HG03060 (cell line): ENCODE results near the gene TTLL8.

Source experiments
- ATAC-seq: cut with Tn5 transposase; IDR thresholded peaks from one replicate; pipeline ENCODE4 v1.9.1; 2021; ENCODE audit warnings: low read depth, moderate number of reproducible peaks; ENCODE audit not compliant: unreplicated experiment

The TTLL8 gene

GRCh38 chr22:50009251-50009650, 48.8 kb downstream of the TTLL8 start:
- no peak for ATAC-seq

- ATAC-seq = no peak
These were observed 49.7 kb downstream of the TTLL8 start for GRCh38 chr22:50008151-50009040.

- no peak for ATAC-seq
These were observed 51.0 kb downstream of the TTLL8 start for GRCh38 chr22:50007057-50007511.

- ATAC-seq = no peak
These were observed 53.2 kb downstream of the TTLL8 start for GRCh38 chr22:50004918-50005317.

DNA sequence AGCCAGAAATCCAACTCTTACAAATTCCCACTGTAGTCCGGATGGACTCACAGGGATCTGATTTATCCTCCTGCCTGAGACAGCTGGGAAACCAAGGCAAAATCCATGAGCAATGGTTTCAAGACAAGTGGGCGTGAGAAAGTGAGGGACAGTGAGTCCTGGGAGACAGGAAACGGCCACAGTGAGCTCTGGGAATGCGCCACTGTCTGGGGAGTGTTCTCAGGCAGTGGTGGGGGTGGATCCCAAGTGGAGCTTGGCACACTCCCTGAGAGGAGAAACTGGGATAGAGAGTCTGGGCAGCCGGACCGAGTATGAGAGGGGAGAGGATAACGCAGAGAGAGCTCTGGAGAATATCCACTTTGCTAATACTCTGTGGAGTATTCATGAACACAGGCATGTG, 55.3 kb downstream of the TTLL8 start:
- ATAC-seq = no peak

GRCh38 chr22:50001388-50002231, 56.5 kb downstream of the TTLL8 start:
- no peak for ATAC-seq

DNA sequence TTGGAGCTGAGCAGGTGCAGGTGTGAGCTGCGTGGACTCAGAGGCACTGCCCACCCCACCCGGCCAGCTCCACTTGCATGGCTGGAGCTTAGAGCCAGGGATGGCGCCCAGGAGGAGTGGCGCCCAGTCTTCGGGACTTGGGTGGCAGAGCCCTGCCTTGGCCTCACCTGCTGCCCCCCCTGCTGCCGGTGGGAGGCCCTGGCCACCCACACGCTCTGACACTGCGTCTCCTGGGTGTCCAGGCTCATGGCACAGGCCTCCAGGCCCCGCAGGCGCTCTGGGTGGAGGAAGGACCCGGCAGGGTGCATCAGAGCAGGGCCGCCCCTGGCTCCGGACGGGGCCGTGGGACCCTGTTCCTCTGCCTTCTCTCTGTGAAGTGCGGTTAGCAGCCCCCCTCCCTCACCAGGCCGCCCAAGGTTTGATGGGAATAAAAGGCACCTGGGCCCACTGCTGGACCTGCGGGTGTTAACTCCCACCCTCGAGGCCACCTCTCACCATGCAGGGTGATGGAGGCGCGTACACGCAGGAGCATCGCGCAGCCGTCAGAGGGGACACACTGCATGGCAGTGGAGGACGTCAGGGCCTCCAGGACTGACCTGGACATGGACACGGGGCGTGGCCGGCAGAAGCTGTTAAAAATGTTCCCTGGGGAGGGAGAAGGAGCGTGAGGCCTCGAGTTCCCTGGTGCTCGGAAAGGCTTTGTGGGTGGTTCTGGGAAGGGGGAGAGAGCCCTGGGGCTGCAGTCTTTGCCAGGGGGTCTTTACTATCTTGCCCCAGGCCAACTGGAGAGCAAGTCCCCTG, 57.3 kb downstream of the TTLL8 start:
- no peak for ATAC-seq

DNA sequence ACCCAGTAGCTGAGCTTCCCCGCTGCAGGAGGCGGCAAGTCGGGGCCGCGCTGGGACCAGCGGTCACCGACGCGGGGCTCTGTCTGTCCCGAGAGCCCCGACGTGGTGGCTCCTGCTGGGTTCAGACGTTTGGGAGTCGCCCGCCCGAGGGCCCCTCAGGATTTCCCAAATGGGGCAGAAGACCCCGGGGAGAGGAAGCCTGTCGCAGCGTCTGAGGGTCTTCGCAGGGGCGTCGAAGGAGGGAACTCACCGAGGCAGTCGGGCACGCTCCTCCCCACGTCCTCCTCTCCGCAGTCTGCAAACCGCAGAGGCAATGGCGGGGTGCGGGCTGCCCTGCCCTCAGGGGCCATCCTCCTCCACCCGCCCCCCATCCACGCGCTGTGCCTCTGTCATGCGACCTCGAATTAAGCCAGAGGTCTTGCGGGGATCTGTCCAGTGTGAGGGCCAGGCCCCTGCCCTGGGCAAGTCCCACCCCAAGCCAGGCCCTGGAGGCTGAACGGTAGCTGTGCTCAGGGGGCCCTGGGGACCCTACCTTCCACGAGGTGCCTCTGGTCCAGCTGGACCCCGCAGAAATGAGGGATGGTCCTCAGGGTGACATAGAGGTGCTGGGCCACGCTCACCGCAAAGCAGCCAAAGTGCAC, 58.0 kb downstream of the TTLL8 start:
- ATAC-seq = no peak

- ATAC-seq = no peak
These were observed 58.8 kb downstream of the TTLL8 start for GRCh38 chr22:49999063-49999945.

- no peak for ATAC-seq
These were observed 59.4 kb downstream of the TTLL8 start for GRCh38 chr22:49998718-49999062.

- no peak for ATAC-seq
These were observed 60.0 kb downstream of the TTLL8 start for GRCh38 chr22:49997932-49998717.

DNA sequence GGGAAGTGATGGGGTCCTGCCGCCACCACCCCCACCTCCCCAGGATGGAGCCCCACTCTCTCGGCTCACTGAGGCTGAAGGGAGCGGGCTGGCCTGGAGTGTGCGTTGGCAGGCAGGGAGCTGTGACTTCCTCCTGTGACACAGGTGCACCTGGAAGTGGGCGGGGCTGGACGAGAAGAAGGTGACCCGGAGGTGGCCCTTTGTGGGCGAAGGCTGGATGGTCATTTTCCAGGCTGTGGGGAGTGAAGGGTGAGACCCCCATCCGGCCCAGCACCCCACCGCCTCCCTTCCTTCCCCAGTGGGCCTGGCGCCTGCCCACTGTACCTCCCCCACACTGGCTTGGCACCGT, 60.9 kb downstream of the TTLL8 start:
- ATAC-seq = no peak

GRCh38 chr22:49996518-49997250, 61.4 kb downstream of the TTLL8 start:
- ATAC-seq = no peak

DNA sequence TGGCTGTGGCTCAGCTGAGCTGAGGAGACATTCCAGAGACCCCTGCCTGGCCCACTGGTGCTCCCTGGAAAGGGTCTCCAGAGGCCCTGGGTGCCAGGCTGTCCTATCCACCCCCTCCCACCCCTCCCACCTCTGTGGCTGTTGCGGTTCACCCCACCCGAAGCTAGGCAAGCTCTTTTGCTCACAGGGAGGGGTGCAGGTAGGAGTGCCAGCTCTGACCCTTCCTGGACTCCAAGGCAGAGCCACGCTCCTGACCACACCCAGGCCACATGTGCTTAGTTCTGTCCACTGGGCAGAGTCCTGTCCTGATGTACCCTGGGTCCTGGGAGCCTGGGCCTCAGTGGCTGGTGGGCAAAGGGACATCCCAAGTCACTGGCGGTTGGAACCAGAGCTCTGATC, 62.0 kb downstream of the TTLL8 start:
- ATAC-seq = no peak

- ATAC-seq = no peak
These were observed 62.6 kb downstream of the TTLL8 start for GRCh38 chr22:49995361-49996118.

GRCh38 chr22:49995041-49995360, 63.1 kb downstream of the TTLL8 start:
- ATAC-seq = no peak

DNA sequence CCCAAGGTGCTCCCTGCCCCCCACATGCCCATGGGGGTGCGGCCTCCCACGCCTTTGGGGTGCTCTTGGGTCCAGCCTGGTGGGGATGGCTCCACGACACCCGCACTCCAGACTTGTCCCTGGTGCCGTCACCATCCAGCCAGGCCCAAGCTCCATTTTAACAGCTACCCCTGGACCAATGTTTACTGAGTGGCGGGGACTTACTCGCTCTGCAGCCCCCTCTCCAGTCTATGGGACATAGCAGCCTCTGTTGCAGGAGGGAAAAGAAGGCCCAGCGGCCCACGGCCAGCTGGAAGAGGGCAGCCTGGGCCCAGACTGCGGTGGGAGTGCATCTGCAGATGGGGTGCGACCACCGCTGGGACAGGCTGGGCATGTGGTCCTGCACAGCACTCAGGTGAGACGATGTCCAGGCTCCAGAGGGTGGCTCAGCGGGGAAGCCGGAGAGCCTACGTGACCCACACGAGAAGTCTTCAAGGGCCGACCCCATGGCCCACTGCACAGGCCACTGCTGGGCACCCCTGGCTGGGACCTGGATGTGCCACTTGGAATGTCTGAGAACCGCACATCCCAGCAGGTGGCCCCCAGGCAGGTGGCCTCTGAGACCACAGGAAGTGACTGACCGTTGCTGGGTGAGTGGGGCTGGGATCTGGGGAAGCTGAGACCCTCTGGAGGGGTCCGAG, 63.6 kb downstream of the TTLL8 start:
- ATAC-seq = no peak
